ENCODE measurements around the gene PIGZ.

Gene PIGZ

GRCh38 chr3:196987022-196987421, 18.4 kb upstream of the PIGZ start:
- CTCF ChIA-PET = interaction anchor here (0.6 to 1.2 kb wide), 2 partner anchors 9 to 17 kb away, joined by 3 to 6 read pairs; no protein-coding TSS in a partner anchor
- no peak overlapping the region for H3K4me3 ChIP-seq (ENCODE audit: low read depth, low read length)
- DNase-seq (ENCODE audit: low read depth, low spot score) = no peak
- POLR2A ChIA-PET = no interaction called here
- TF ChIP-seq CTCF (IDR thresholded peaks at IDR 0.05; ENCODE audit: insufficient read depth, low read length, missing control alignments) = no peak

- no peak overlapping the region for H3K4me3 ChIP-seq (ENCODE audit: low read depth, low read length)
- DNase-seq (ENCODE audit: low read depth, low spot score) = no peak
- POLR2A ChIA-PET = no interaction called here
- TF ChIP-seq CTCF (IDR thresholded peaks at IDR 0.05; ENCODE audit: insufficient read depth, low read length, missing control alignments) = peak; percentile 13
- CTCF ChIA-PET = interaction anchor here (0.6 to 1.8 kb wide), 4 partner anchors 8 to 18 kb away, joined by 3 to 7 read pairs (median 4); no protein-coding TSS in a partner anchor
Observed at GRCh38 chr3:196985954-196986885, 17.6 kb upstream of the PIGZ start.

GRCh38 chr3:196985298-196985697, 16.7 kb upstream of the PIGZ start:
- ChIA-PET POLR2A (no interaction called here), CTCF (interaction anchor here (0.6 to 1.8 kb wide), 4 partner anchors 9 to 44 kb away, joined by 3 to 7 read pairs (median 4); partner anchors contain the start of gene MELTF)
- TF ChIP-seq CTCF (IDR thresholded peaks at IDR 0.05; ENCODE audit: insufficient read depth, low read length, missing control alignments) = no peak
- H3K4me3 ChIP-seq (ENCODE audit: low read depth, low read length) = no peak overlapping the region
- no peak for DNase-seq (ENCODE audit: low read depth, low spot score)

DNA sequence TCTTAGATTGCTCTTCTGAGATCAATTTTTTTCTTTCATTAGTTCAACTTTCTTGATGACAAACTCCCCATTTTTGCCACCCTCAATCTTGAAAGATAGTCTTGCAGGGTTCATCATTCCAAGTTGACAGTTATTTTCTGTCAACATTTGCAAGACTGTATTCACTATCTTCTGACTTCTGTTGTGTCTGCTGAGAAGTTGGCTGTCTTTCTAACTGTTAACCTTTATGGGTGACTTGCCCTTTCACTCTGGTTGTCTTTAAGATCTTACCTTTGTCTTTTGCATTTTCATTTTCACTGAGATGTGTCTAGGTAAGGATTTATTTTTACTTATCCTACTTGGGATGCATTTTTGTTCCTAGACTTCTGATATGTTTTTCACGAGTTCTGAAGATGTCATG, 14.6 kb upstream of the PIGZ start:
- CTCF ChIA-PET = interaction anchor here (1.0 to 2.3 kb wide), 4 partner anchors 12 to 19 kb away, joined by 3 to 8 read pairs (median 5); no protein-coding TSS in a partner anchor
- no peak for TF ChIP-seq CTCF (IDR thresholded peaks at IDR 0.05; ENCODE audit: insufficient read depth, low read length, missing control alignments)
- no peak overlapping the region for H3K4me3 ChIP-seq (ENCODE audit: low read depth, low read length)
- POLR2A ChIA-PET = no interaction called here
- no peak for DNase-seq (ENCODE audit: low read depth, low spot score)

DNA sequence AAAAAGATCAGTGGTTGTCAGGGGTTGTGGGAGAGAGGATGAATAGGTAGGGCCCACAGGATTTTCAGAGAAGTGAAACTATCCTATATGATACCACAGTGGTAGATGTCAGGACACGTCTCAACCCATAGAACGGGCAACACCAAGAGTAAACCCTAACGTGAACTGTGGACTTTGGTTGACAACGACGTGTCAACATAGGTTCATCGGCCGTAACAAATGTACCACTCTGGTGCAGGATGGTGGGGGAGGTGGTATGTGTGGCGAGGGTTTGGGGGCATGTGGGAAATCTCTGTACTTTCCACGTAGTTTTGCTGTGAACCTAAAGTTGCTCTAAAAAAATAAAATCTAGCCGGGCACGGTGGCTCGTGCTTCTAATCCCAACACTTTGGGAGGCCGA, 13.0 kb upstream of the PIGZ start:
- no peak for DNase-seq (ENCODE audit: low read depth, low spot score)
- ChIA-PET POLR2A (no interaction called here), CTCF (no interaction called here)
- no peak for TF ChIP-seq CTCF (IDR thresholded peaks at IDR 0.05; ENCODE audit: insufficient read depth, low read length, missing control alignments)
- no peak overlapping the region for H3K4me3 ChIP-seq (ENCODE audit: low read depth, low read length)

- POLR2A ChIA-PET = no interaction called here
- no peak for TF ChIP-seq CTCF (IDR thresholded peaks at IDR 0.05; ENCODE audit: insufficient read depth, low read length, missing control alignments)
Observed at GRCh38 chr3:196979545-196979944, 10.9 kb upstream of the PIGZ start.

More at GRCh38 chr3:196979545-196979944, 10.9 kb upstream of the PIGZ start:
- DNase-seq (ENCODE audit: low read depth, low spot score) = peak; percentile 17
- H3K4me3 ChIP-seq (ENCODE audit: low read depth, low read length) = no peak overlapping the region
- CTCF ChIA-PET = interaction anchor here (0.6 to 3.0 kb wide), 12 partner anchors 9 to 317 kb away, joined by 3 to 16 read pairs (median 4); partner anchors contain the start of genes MELTF, NCBP2 and PIGZ
